ENCODE data around the gene KRT71.

DNA sequence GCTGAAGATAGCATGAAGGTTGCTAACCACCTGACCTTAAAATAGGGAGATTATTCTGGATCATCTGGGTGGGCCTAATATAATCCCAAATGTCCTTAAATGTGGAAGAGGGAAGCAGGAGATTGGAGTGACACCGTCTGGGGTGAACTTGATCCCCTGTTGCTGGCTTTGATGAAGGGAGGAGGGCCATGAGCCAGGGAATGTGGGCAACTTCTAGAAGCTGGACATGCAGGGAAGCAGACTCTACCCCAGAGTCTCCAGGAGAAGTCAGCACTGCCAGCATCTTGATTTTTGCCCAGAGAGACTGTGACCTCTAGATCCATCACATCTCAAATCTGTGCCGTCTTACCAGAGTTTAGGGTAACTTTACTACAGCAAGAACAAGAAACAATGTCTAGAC, 23.5 kb downstream of the KRT71 start:
- TF ChIP-seq, protein P1, sequence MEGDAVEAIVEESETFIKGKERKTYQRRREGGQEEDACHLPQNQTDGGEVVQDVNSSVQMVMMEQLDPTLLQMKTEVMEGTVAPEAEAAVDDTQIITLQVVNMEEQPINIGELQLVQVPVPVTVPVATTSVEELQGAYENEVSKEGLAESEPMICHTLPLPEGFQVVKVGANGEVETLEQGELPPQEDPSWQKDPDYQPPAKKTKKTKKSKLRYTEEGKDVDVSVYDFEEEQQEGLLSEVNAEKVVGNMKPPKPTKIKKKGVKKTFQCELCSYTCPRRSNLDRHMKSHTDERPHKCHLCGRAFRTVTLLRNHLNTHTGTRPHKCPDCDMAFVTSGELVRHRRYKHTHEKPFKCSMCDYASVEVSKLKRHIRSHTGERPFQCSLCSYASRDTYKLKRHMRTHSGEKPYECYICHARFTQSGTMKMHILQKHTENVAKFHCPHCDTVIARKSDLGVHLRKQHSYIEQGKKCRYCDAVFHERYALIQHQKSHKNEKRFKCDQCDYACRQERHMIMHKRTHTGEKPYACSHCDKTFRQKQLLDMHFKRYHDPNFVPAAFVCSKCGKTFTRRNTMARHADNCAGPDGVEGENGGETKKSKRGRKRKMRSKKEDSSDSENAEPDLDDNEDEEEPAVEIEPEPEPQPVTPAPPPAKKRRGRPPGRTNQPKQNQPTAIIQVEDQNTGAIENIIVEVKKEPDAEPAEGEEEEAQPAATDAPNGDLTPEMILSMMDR (IDR thresholded peaks at IDR 0.05): no peak
- TF ChIP-seq POLR2A (IDR thresholded peaks at IDR 0.05) (no peak), POLR2AphosphoS5 (IDR thresholded peaks at IDR 0.05) (no peak), EP300 (IDR thresholded peaks at IDR 0.05) (no peak)
